NCI-H2081 treated with DMSO at 0.1 percent for 48 hours (cell line): ENCODE results near the gene PTPRO.

Source experiments
- DNase-seq: peaks from one replicate; lab custom pipeline; 2025; lab: John Stamatoyannopoulos, UW

The PTPRO gene

GRCh38 chr12:15558915-15559528 is 236.7 kb downstream of the PTPRO start:
- no peak for DNase-seq

- DNase-seq = no peak
Measured at GRCh38 chr12:15561396-15561795, 239.1 kb downstream of the PTPRO start.

GRCh38 chr12:15562263-15562662 is 240.0 kb downstream of the PTPRO start:
- no peak for DNase-seq

- no peak for DNase-seq
Measured at GRCh38 chr12:15563663-15564062, 241.4 kb downstream of the PTPRO start.

GRCh38 chr12:15574353-15574752 is 252.0 kb downstream of the PTPRO start:
- no peak for DNase-seq

GRCh38 chr12:15575671-15576541 is 253.6 kb downstream of the PTPRO start:
- DNase-seq = no peak

GRCh38 chr12:15580431-15580830 is 258.1 kb downstream of the PTPRO start:
- no peak for DNase-seq

- no peak for DNase-seq
Measured at GRCh38 chr12:15581006-15581405, 258.7 kb downstream of the PTPRO start.

GRCh38 chr12:15583804-15584203 is 261.5 kb downstream of the PTPRO start:
- no peak for DNase-seq

GRCh38 chr12:15584366-15585041 is 262.2 kb downstream of the PTPRO start:
- no peak for DNase-seq

- DNase-seq = no peak
Measured at GRCh38 chr12:15589328-15590032, 267.2 kb downstream of the PTPRO start.

GRCh38 chr12:15590180-15590826 is 268.0 kb downstream of the PTPRO start:
- no peak for DNase-seq

GRCh38 chr12:15591811-15592210 is 269.5 kb downstream of the PTPRO start:
- no peak for DNase-seq

GRCh38 chr12:15592934-15593333 is 270.6 kb downstream of the PTPRO start:
- DNase-seq = no peak

GRCh38 chr12:15596174-15596573 is 273.9 kb downstream of the PTPRO start:
- DNase-seq = no peak

GRCh38 chr12:15597125-15597830 is 275.0 kb downstream of the PTPRO start:
- no peak for DNase-seq

- no peak for DNase-seq
Measured at GRCh38 chr12:15599266-15600037, 277.1 kb downstream of the PTPRO start.

- DNase-seq = no peak
Measured at GRCh38 chr12:15600223-15600935, 278.1 kb downstream of the PTPRO start.

GRCh38 chr12:15601210-15601800 is 279.0 kb downstream of the PTPRO start:
- no peak for DNase-seq
